Progenitor cell of endocrine pancreas (in vitro differentiated cells): ENCODE data around the gene PKM. TPM values are rescaled to one million over a fixed set of nuclear protein-coding genes. Genes with fewer than 3 reads are reported as not detected.

Source experiments
- DNase-seq: peaks from one replicate; pipeline ENCODE4 v3.0.0; 2021; ENCODE audit warnings: low spot score; ENCODE audit not compliant: unreplicated experiment
- H3K27ac Mint-ChIP-seq: 2 replicates; pipeline ENCODE4 v1.8.0; 2021; ENCODE audit warnings: mild to moderate bottlenecking, moderate library complexity, mixed read lengths
- H3K27me3 Mint-ChIP-seq: 2 replicates; pipeline ENCODE4 v1.8.0; 2021; ENCODE audit warnings: mixed read lengths
- H3K36me3 Mint-ChIP-seq: 2 replicates; pipeline ENCODE4 v1.8.0; 2022; ENCODE audit warnings: mixed read lengths; ENCODE audit not compliant: insufficient read depth
- H3K4me1 Mint-ChIP-seq: 2 replicates; pipeline ENCODE4 v1.8.0; 2021; ENCODE audit warnings: low read depth, mixed read lengths
- H3K4me3 Mint-ChIP-seq: 2 replicates; pipeline ENCODE4 v1.8.0; 2021; ENCODE audit warnings: low read depth, mild to moderate bottlenecking, moderate library complexity, mixed read lengths
- H3K9me3 Mint-ChIP-seq: 2 replicates; pipeline ENCODE4 v1.8.0; 2021; ENCODE audit warnings: low read depth, mixed read lengths
- total RNA-seq: library from RNA; stranded (reverse); gene quantifications from 2 replicates; pipeline ENCODE4 v1.2.1, GENCODE V29; 2021
- TF ChIP-seq, protein P1 (sequence below): fragments of 200-600 bp; sonication (generic); IDR thresholded peaks from one replicate; pipeline ENCODE4 v1.5.0; 2021; ENCODE audit warnings: antibody characterized with exemption, mild to moderate bottlenecking; ENCODE audit not compliant: unreplicated experiment

The PKM gene
- total RNA-seq, 1 donor from 2014 or later: 525 TPM

DNA sequence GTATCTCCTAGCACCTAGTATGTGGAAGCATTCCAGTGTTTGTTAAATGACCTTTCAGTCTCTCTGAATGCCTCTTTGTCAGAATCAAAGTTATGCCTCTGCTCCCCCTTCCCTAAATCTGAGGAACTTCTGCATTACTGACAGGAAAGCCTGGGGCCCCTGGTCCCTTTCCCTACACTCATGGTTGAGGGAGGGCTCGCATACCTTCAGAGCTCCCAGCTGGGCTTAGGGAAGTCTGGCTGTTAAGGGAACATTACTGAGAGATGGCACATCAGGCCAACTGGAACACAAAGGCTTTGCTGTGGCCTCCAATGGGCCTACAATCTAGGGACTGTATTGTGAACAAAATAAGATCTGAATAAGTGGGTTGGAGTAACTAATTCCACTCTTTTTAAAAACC is 10.3 kb downstream of the PKM start:
- Mint-ChIP-seq H3K36me3 (peaks cover 24% of the 10 kb centered on the region), H3K27ac (peak overlapping the region; percentile 41), H3K27me3 (no peaks in the 10 kb centered on the region), H3K9me3 (no peaks in the 10 kb centered on the region), H3K4me1 (peaks cover 46% of the 10 kb centered on the region), H3K4me3 (peak overlapping the region; percentile 32)
- TF ChIP-seq, protein P1, sequence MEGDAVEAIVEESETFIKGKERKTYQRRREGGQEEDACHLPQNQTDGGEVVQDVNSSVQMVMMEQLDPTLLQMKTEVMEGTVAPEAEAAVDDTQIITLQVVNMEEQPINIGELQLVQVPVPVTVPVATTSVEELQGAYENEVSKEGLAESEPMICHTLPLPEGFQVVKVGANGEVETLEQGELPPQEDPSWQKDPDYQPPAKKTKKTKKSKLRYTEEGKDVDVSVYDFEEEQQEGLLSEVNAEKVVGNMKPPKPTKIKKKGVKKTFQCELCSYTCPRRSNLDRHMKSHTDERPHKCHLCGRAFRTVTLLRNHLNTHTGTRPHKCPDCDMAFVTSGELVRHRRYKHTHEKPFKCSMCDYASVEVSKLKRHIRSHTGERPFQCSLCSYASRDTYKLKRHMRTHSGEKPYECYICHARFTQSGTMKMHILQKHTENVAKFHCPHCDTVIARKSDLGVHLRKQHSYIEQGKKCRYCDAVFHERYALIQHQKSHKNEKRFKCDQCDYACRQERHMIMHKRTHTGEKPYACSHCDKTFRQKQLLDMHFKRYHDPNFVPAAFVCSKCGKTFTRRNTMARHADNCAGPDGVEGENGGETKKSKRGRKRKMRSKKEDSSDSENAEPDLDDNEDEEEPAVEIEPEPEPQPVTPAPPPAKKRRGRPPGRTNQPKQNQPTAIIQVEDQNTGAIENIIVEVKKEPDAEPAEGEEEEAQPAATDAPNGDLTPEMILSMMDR: no peak
- no peak for DNase-seq

DNA sequence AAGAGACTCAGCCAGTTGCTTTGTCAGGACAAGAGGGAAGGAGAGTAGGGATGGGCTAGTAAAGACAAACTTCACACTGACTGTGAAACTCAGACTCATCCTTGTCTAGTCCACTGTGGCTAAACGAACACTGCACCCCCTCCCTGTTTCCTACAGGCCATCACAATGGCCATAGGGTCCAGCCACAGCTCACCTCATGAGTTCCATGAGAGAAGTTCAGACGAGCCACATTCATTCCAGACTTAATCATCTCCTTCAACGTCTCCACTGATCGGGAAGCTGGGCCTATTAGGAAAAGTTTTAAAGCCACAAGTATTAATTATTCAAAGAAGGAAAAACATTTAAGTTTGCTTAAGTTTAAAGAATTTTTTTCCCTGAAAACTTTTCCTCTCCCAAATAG is 13.8 kb downstream of the PKM start:
- H3K4me1 Mint-ChIP-seq: peaks cover 37% of the 10 kb centered on the region
- no peak overlapping the region for H3K4me3 Mint-ChIP-seq
- H3K36me3 Mint-ChIP-seq: peaks cover 39% of the 10 kb centered on the region
- no peaks in the 10 kb centered on the region for H3K27me3 Mint-ChIP-seq
- H3K9me3 Mint-ChIP-seq: no peaks in the 10 kb centered on the region
- TF ChIP-seq, protein P1: no peak
- H3K27ac Mint-ChIP-seq: no peak overlapping the region
- DNase-seq: no peak

DNA sequence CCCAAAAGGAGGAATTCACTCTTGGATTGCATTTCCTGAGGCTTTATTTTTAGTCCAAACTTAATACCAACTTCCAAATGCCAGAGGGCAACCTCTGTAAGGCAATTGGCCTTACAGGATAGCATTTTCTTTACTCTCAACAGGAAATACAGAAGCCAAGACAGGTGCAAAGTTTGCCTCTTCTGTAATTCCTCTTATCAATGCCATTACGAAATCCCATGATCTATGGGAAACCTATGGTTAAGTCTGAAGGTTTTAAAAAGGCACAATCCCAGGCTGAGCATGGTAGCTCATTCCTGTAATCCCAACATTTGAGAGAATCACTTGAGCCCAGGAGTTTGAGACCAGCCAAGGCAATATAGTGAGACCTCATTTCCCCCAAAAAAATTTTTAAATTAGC is 14.9 kb downstream of the PKM start:
- Mint-ChIP-seq H3K9me3 (no peaks in the 10 kb centered on the region), H3K27ac (no peak overlapping the region), H3K4me1 (peaks cover 29% of the 10 kb centered on the region), H3K27me3 (no peaks in the 10 kb centered on the region), H3K4me3 (no peak overlapping the region), H3K36me3 (peaks cover 49% of the 10 kb centered on the region)
- no peak for DNase-seq
- TF ChIP-seq, protein P1: no peak

DNA sequence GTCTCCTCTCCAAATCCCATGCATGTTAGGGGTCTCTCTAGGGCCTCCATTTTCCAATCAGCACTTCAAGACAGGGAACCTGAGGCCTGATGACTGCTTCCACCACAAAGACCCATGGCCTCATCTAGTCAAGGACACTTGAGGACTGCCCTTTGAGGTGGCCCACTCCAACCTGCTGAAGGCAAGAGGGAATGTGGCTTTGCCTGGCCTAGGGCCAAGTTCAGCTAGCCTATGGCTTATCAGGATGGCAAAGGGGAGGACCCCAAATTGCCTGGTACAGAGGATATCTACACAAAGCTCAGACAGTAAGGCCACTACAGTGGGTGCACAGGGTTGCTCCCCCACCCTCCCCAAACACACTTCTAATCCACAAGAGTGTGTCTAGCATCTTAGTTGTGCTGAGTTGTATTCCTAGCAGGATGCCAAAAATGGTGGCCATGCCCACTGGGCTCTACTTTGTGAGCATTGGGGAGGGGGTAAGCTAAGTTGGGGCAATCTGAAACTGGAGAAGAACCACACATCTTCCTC is 23.4 kb downstream of the PKM start:
- no peak for DNase-seq
- Mint-ChIP-seq H3K4me3 (no peak overlapping the region), H3K36me3 (peaks cover 70% of the 10 kb centered on the region), H3K27ac (no peak overlapping the region), H3K4me1 (peaks cover 16% of the 10 kb centered on the region), H3K9me3 (no peaks in the 10 kb centered on the region), H3K27me3 (no peaks in the 10 kb centered on the region)
- TF ChIP-seq, protein P1: no peak

DNA sequence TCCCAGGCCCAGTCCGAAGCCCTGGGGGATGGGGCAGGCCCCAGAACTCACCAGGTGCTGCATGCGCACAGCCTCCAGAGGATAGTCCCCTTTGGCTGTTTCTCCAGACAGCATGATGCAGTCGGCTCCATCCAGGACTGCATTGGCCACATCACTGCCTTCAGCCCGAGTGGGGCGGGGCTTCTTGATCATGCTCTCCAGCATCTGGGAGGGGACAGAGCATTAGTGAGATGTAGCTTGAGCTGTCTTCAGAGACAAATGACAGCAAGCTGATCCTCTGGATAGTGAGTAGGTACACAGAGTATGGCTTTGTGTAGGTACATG is 24.4 kb downstream of the PKM start:
- Mint-ChIP-seq H3K27ac (no peak overlapping the region), H3K27me3 (no peaks in the 10 kb centered on the region), H3K36me3 (peaks cover 63% of the 10 kb centered on the region), H3K4me1 (peaks cover 14% of the 10 kb centered on the region), H3K4me3 (no peak overlapping the region), H3K9me3 (no peaks in the 10 kb centered on the region)
- no peak for DNase-seq
- TF ChIP-seq, protein P1: no peak
